HG02973 (cell line): Measurements from ENCODE around the gene POC1A.

Experiments used
- ATAC-seq: cut with Tn5 transposase; IDR thresholded peaks from one replicate; pipeline ENCODE4 v1.9.1; 2021; ENCODE audit warnings: moderate library complexity; ENCODE audit not compliant: unreplicated experiment

The POC1A gene

DNA sequence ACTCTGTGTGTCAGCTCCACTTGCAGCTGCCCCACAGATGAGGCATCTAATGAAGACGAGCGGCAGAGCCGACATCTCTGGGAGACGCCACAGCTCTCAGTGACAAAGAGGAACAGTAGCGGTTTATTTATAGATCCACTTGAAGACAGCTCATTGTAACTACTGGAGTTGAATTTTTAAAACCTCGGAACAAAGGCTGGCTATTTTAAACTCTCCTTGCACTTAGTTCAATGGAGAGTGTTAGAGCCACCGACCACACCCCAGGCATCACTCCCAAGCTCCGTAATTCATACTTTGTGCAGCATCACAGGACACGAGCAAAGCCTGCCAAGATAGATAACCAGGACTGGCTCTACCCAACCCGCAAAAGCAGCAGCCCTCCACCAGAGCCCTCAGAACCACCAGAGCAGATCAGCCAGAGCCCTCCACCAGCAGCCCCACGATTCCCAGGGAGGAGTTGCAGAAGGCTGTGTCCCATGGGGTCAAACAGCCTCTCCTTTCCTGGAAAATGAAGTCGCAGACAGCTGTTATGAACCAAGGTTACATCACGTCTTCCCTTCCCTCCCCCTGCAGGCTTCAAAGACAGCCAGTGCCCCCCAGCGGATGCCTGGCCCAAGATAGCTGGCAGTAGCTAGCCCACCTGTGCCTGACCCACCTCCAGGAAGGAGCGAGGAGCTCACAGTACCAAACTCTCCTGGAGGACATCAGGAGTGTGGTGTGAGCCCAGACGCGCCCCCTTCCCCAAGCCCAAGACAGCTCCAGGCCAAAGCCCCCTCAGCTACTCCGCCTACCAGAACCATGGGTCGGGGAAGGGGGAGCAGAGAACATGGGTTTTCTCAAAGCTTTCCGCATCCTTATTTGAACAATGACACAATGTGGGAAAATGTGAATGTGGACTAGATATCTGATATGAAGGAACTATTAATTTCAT is 45.7 kb downstream of the POC1A start:
- ATAC-seq, result no peak

DNA sequence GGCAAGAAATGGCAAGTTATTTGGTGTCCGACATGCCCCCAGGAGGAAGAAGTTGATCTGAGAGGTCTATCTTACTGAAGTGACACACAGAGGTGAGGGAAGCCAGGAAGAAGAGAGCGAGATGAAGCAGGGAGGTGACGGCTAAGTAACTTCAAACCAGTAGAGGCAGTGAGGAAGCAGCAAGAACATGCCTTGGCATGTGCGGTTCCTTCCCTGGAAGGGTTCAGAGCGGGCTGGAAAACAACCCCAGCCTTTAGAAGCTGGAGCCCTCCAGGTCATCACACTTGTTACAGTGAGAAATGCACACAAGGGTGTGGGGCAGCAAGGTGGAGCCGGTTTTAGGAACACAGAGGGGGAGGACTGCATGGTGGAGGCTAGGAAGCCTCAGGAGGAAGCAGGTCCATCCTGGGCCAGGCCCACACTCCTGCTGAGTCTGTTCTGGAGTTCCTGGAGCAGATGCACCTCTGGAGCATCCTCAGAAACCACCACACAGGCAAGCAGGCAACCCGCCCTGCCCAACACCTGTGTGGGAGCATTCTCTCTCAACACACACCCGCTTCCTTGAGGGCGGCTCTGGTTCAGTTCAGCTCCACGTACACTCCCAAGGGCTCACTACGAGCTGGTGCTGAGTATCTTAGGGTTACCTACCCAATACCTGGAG is 47.1 kb downstream of the POC1A start:
- no peak for ATAC-seq

DNA sequence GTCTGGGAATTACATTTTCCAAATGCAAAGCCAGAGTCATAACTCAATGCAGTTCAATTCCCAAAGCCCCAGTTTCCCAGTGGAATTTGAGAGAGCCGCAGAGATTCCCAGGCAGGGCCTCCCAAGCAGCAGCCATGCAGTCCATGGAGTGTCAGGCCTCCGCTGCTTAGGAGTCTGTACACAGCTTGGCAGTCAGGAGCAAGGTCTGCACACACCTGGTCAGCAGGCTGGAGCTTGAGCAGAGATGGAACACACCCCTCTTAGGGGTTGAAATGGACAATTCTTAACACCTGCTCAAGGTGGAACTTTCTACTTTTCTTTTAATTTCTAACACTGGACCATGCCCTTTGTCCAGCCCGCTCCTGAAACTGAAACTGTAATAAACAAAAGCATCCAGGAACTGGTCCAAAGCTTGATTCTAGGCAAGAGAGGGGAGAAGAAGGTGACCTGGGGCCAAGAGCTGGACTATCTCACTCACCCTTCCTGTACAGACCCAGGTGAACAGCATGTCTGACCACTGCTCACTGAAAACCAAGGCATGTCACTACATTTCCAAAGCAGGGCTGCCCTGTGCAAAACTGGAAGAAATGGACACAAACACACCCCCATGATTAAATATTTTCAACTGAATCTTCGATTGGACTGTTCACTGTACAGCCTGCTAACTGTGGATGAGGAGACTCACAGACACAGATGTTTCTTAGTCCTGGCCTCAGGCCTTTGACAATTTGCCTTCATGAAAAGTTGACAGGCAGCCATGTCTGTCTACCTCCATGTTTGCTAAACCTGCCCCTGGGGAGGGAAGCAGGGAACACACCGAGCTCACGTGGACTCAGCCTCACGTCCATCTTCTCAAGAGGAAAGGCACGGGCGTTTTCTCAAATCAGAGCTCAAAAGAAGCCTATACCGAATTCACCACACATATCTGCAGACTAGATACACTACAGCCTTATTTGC is 49.3 kb downstream of the POC1A start:
- ATAC-seq, result no peak

DNA sequence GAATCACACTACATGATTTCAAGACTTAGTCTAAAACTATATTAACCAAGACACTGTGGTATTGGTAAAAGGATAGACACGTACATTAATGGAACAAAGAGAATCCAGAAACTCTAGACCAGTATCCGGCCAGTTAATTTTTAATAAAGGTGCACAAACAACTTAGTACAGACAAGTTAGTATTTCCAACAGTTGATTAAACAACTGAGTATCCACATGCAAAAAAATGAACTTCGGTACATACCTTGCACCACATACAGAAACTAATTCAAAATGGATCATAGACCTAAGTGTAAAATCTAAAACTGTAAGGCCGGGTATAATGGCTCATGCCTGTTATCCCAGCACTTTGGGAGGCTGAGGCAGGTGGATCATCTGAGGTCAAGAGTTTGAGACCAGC is 51.3 kb downstream of the POC1A start:
- ATAC-seq, result no peak

DNA sequence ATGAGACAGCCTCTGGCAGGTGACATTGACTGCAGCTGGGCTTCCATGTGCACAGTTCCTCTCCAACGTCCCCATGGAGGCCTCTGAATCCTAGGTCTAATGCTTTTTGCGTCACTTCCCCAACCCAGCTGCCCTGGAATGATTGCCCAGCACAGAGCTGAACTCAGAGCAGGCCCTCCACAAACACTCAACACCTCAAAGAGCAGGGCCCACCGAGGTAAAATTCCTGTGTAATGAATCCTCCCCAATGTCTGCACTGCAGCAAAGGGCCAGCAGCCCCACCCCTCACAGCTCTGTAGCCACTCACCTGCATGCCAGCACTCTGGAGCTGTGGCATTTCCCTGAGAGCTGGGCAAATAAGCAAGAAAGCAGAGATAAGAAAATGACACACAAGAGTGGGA is 55.2 kb downstream of the POC1A start:
- no peak for ATAC-seq

DNA sequence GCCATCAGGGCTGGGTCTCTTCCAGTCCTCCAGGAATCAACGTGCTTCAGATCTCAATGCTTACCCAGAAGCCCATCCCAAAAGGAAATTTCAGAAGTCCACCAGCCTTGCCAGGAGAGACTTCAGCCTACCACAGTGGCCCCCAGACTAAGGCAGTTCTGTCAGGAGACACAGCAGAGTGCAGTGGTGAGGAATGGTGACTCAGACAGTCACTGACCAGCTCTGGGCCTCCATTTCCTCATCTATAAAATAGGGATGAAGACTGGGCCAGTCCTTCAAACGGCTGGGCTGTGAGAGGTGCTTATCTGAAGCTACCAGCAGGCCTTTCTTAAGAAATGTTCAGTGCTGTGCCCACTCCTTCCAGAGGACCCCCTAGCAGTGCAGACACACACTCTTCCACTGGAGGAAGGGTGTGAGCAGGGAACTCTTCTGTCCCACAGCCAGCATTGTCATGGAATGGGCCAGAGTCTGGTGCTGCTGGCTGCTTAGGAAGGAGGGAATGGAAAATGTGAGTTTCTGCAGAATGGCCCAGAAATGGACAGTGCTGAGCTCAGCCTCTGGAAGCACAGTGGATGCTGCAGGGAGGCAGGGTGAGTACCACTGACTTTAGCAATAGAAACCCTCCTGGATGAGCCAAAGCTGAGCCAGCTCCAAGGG is 56.2 kb downstream of the POC1A start:
- ATAC-seq, result no peak

DNA sequence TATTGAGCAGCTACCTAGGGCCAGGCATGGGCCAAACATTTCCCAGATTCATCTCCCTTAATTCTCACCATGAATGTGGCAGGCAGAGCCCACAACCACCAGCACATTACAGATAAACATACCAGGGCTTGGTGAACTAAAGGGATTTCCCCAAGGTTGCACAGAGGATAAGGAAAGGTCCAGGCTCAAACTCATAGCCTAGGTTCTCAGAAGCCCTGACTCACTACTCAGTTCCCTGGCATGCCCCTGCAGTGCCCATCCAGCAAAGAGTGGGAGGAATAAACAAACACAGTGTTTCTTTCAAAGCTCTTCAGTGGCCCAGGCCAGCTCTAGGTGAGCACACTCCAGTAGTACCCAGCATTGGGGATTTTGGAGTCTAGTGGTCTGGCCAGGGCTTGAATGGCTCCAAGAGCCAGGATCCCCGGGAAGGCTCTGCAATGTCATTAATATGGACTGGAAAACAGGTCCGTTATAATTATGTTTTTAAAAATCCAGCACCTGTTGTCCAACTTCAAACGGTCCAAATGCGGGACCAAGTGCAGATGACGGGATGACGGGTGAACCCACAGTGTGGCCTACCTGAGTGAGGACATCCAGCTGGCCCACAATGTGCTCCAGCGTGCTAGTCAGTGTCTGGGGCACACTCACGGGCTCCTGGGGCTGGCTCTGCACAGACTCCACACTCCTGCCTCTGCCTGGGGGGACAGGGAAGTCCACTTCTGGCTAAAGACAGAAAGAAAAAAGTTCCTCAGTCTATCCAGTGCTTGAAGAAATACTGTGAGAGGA is 58.0 kb downstream of the POC1A start:
- ATAC-seq, result no peak

DNA sequence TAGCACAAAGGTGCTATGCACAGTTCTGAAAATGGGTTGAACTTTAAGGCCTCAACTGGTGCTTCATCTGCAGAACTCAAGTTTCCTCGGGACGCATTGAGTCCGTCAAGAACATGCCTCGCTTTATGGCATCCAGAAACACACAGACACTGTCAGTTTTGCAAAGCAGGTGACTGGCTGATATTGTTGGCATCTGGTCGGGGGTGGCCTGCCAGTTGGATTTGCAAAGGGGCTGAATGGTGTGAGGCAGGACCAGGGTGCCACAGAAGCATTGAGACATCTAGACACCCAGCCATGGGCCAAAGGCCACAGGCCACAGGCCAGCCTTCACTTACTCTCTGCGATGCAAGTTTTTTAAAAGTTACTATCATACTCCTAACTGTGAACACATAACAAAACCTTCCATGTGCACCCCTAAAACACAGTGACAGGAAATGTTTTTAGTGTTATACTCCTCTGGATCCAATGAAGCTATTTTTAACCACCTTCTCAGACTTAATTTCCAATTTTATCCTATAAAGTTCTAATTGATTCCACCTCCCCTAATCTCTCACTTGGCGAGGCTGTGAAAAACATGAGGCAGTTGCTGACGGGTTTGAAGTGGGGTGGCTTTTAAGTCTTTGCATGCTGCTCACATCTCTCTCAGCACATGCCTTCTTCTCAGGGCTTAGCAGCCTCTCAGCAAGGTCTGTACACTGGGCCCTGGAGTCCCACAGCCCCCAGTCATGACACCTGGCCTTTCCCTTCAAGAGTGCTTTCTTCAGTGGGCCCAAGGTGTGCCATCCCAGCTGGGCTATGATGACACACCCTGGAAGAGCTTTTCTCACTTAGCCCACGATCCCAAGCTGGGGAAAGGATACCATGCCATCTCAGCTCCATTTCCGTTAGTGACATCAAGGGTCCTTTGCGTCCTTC is 59.4 kb downstream of the POC1A start:
- ATAC-seq, result no peak

DNA sequence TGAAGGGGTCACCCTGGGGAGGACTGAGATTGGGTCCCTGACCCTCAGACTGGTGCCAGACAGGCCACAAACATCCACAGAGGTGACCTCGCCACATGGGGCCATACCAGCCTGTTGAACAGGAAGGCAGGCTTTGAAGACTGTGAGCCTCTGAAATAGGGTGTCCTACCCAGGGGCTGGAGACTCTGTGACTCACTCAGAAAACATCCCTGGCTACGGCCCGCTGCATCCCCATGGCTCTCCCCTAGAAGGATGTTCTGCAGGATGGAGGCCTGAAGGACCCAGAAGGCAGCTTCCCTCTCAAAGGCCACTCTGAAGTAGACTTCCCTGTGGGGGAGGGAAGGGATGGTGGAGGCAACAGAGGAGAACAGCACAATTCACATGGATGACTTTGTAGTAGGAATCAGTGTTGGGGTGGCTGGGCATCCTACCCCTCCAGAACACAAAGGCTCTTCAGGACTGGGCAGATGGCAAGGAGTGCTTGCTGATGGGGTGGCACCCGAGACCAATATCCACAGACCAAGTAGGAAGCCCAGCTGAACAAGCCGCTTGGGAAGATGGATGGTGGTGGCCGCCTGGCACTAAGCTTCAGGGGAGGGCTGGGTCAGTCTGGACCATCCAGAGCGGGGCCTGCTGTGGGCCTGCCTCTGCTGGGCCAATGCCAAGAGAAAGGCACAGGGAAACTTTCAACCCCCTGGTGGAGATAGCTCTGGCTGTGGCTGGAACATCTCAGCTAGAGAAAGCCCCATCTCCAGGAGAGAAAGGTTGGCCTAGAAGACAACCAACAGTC is 60.3 kb downstream of the POC1A start:
- ATAC-seq, result no peak

DNA sequence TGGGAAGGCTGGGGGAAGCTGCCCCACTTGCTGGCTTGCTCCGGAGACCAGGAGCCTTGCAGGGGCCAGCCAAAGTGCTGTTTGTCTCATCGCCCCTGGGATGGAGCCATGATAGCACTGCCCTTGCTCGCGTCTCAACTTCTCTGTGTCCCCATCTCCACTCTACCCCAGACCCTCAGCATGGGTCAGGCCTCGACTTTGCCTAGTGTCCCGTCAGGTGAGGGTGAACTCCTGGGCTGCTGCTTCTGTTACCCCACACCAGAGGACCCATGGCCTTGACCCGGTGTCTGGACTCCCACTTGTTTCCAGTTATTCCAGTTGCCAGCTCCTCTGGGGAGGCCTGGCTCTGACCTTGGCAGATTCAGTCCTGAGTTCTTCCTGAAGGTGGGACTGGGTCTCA is 61.3 kb downstream of the POC1A start:
- ATAC-seq, result no peak

DNA sequence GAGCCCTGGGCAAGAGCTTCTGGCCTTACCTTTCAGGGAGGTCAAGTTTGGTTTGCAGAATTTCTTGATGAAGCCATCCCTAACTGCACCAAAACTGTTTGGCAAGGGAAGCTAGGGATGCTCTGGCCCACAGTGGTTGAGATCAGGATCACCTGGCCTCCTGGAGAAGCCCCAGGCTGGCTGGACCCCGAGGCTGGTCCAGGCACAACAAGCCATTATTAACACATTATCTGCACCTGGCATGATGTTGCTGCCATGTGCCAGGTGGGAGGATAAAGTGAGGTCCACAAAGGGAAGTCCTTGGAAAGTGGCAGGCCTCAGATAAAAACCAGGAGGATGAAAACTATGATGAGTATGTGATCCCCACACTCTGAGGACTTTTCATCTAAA is 62.0 kb downstream of the POC1A start:
- no peak for ATAC-seq

DNA sequence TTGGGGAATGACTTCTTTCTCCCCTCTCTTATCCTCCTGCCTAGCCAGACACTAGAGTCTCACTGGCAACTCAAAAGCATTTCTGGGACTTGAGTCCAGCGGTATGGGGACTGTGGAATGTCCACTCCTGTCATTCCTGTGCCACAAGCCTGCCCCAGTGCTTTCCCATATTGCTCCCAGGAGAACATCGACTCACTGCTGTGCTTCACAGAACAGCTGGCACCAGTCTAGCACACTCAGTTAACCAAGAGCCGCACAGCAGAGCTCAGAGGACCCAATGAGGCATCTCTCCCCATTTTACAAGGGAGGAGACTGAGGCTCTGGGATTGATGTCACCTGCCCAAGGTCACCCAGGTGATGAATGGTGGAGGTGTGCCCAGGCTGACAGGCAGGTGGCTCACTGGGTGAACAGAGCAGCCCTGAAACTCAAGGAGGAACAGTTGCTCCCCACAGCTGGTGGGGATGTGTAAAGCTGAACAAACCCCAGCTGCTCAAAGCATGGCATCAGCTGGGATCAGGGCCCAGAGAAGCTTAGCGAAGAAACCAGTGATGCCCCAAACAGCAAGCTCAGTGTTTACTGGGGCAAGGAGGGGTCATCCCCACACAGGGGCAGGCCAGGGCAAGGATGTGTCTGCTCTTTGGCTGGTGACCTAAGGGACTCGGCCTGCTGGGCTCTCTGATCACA is 62.5 kb downstream of the POC1A start:
- no peak for ATAC-seq

DNA sequence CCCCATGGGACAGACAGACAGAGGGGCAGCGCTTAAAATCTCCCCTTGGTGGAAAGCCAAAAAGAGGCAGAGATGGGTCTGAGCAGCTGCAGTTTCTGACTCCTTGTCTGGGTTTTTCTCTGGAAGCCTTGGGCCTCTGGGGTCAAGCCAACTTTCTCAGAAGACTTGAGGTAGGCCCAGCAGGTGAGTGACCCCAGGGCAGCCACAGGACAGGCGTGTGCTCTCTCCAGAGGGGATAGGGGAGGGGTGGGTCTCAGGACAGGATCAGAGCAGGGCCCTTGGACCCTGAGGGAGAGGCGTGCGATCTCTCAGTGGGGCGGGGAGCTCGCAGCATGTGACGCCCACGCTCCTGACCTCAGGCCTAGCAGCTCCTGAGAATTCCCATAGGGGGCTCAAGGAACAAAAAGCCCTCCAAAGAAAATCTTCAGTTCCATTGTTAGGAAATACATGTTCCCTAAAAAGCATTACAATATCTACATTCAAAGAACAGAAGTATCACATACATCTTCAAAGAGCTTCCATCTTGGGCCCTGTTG is 63.2 kb downstream of the POC1A start:
- no peak for ATAC-seq

DNA sequence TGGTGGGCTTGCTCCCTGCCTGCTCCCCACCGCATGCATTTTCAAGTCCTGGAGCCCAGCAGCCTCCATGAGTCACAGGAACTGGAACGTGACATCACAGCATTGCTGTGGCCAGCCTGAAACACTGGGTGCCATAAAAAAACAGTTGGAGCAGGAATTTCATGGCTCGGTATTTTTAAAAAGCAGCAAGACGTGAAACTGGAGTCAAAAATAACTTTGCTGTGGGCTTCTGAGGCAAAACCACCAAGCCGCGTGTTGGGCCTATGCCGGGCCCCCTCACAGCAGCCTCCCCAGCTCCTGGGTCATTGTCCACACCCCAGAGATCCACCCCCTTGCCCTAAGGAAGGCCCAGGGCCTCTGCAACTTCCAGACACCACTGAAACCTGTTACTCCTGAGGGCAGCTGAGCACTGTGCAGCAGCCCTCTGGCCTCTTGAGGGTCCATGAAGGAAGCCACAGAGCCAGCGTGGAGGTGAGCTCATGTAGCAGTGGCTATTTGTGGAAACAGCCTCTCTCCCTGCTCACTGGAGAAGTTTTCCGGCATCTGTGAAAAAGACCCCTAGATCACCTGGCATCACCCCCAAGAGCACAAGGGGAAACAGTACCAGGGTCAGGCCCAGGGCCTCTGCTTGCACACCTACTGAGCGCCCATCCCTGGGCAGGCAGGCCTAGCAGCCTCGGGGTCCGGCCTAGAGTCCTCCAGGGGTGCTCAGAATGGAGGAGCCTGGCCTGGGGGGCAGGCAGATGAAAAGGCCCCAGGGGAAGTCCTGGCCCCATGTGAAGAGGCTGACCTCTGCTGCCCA is 63.9 kb downstream of the POC1A start:
- no peak for ATAC-seq

DNA sequence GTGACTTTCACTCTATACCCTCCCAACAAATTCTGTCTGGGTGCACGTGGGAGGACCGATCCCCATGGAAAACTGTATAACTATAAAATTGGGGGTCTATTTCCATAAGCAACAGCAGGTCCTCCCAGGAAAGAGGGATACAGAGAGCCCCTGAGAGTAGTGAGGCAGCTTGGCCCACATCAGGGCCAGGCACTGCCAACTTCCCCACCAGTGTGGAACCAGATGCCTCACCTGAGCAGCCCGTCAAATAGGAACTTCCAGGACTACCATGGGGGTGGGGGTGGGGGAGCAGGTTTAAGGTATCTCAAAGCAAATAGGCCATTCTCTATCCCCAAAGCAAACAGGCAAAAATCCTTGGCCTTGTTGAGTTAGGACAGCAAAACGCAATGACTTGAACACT is 64.5 kb downstream of the POC1A start:
- no peak for ATAC-seq
